HG02840 (cell line): Measurements from ENCODE around the gene BAD.

Experiments
- ATAC-seq: cut with Tn5 transposase; IDR thresholded peaks from one replicate; pipeline ENCODE4 v1.9.1; 2021; ENCODE audit warnings: mild to moderate bottlenecking, moderate library complexity, moderate number of reproducible peaks; ENCODE audit not compliant: unreplicated experiment, low FRiP score

Gene BAD

GRCh38 chr11:64297699-64298358, 13.4 kb upstream of the BAD start:
- no peak for ATAC-seq

GRCh38 chr11:64296830-64297698, 12.6 kb upstream of the BAD start:
- ATAC-seq, result no peak

- ATAC-seq, result no peak
Observed at GRCh38 chr11:64296236-64296635, 11.8 kb upstream of the BAD start.

GRCh38 chr11:64295760-64296159, 11.3 kb upstream of the BAD start:
- no peak for ATAC-seq

- ATAC-seq, result no peak
Observed at GRCh38 chr11:64294774-64295173, 10.3 kb upstream of the BAD start.

GRCh38 chr11:64292460-64293254, 8.2 kb upstream of the BAD start:
- ATAC-seq, result no peak

GRCh38 chr11:64291752-64292459, 7.4 kb upstream of the BAD start:
- no peak for ATAC-seq

- ATAC-seq, result no peak
Observed at GRCh38 chr11:64291262-64291751, 6.8 kb upstream of the BAD start, which contains the start of gene KCNK4. KCNK4 (plus strand) TSS chr11:64291302; CDS start chr11:64293019, 1,717 bp downstream.

GRCh38 chr11:64290352-64291261, 6.1 kb upstream of the BAD start:
- no peak for ATAC-seq

- no peak for ATAC-seq
Observed at GRCh38 chr11:64289002-64289564, 4.6 kb upstream of the BAD start.

GRCh38 chr11:64288353-64288750, 3.9 kb upstream of the BAD start:
- ATAC-seq, result no peak

GRCh38 chr11:64287676-64288352, 3.3 kb upstream of the BAD start:
- no peak for ATAC-seq

GRCh38 chr11:64286801-64287159, 2.3 kb upstream of the BAD start:
- ATAC-seq, result no peak

- ATAC-seq, result no peak
Observed at GRCh38 chr11:64285885-64286800, 1.7 kb upstream of the BAD start.

- ATAC-seq, result peak; percentile 66
Observed at GRCh38 chr11:64284962-64285884, 758 bp upstream of the BAD start, which contains the start of gene GPR137. GPR137 (plus strand) TSS chr11:64285848; CDS start chr11:64286525, 677 bp downstream.

- ATAC-seq, result no peak
Observed at GRCh38 chr11:64283092-64283491, 1.4 kb downstream of the BAD start.
